ENCODE results near the gene CTIF. TPM values are rescaled to one million over a fixed set of nuclear protein-coding genes. Genes with fewer than 3 reads are reported as not detected.

CTIF gene
- total RNA-seq, 2 experiments from 2014 or later: 6.3 to 6.9 TPM

- ChIA-PET CTCF (no interaction called here), POLR2A (no interaction called here)
Measured at GRCh38 chr18:48613589-48614404, 75.0 kb downstream of the CTIF start.

- ChIA-PET POLR2A (no interaction called here), CTCF (no interaction called here)
Measured at GRCh38 chr18:48615566-48616401, 77.0 kb downstream of the CTIF start.

- POLR2A ChIA-PET: no interaction called here
- CTCF ChIA-PET: no interaction called here
Measured at GRCh38 chr18:48616484-48617255, 77.8 kb downstream of the CTIF start.

- ChIA-PET POLR2A (no interaction called here), CTCF (no interaction called here)
Measured at GRCh38 chr18:48617844-48618497, 79.1 kb downstream of the CTIF start.

GRCh38 chr18:48619016-48619415 lies 80.2 kb downstream of the CTIF start:
- CTCF ChIA-PET: no interaction called here
- POLR2A ChIA-PET: no interaction called here

- POLR2A ChIA-PET: no interaction called here
- CTCF ChIA-PET: no interaction called here
Measured at GRCh38 chr18:48619501-48619900, 80.7 kb downstream of the CTIF start.

GRCh38 chr18:48620071-48620470 lies 81.2 kb downstream of the CTIF start:
- ChIA-PET POLR2A (no interaction called here), CTCF (interaction anchor here (1.0 kb wide), 1 partner anchor 16 kb away, joined by 3 read pairs; no protein-coding TSS in a partner anchor)

- ChIA-PET CTCF (interaction anchor here (1.0 kb wide), 1 partner anchor 14 kb away, joined by 3 read pairs; no protein-coding TSS in a partner anchor), POLR2A (no interaction called here)
Measured at GRCh38 chr18:48621240-48621639, 82.4 kb downstream of the CTIF start.

GRCh38 chr18:48621815-48622555 lies 83.2 kb downstream of the CTIF start:
- ChIA-PET POLR2A (no interaction called here), CTCF (no interaction called here)

GRCh38 chr18:48622911-48623431 lies 84.1 kb downstream of the CTIF start:
- CTCF ChIA-PET: no interaction called here
- POLR2A ChIA-PET: no interaction called here

GRCh38 chr18:48623468-48624235 lies 84.8 kb downstream of the CTIF start:
- CTCF ChIA-PET: no interaction called here
- POLR2A ChIA-PET: no interaction called here

GRCh38 chr18:48624856-48625255 lies 86.0 kb downstream of the CTIF start:
- ChIA-PET CTCF (no interaction called here), POLR2A (no interaction called here)

- ChIA-PET CTCF (no interaction called here), POLR2A (no interaction called here)
Measured at GRCh38 chr18:48627216-48627615, 88.4 kb downstream of the CTIF start.

GRCh38 chr18:48629730-48630324 lies 91.0 kb downstream of the CTIF start:
- ChIA-PET POLR2A (no interaction called here), CTCF (no interaction called here)

GRCh38 chr18:48631851-48632250 lies 93.0 kb downstream of the CTIF start:
- ChIA-PET CTCF (no interaction called here), POLR2A (no interaction called here)

GRCh38 chr18:48632676-48633257 lies 93.9 kb downstream of the CTIF start:
- CTCF ChIA-PET: no interaction called here
- POLR2A ChIA-PET: no interaction called here

- ChIA-PET CTCF (no interaction called here), POLR2A (no interaction called here)
Measured at GRCh38 chr18:48634491-48634890, 95.7 kb downstream of the CTIF start.

GRCh38 chr18:48634975-48635374 lies 96.1 kb downstream of the CTIF start:
- ChIA-PET POLR2A (no interaction called here), CTCF (interaction anchor here (1.2 kb wide), 1 partner anchor 14 kb away, joined by 3 read pairs; no protein-coding TSS in a partner anchor)

All from activated CD8-positive, alpha-beta memory T cell treated with anti-CD3 and anti-CD28 coated beads for 36 hours (primary cell).